A549 (cell line): ENCODE data around the gene KIAA0753. TPM values are rescaled to one million over a fixed set of nuclear protein-coding genes. Genes with fewer than 3 reads are reported as not detected.

ENCODE experiments used
- ATAC-seq, 2 experiments: fragments of 200-7000 bp in 1 of 2; fragments of >200 bp in 1 of 2; cut with Nextera tagmentation in 1 of 2; cut with Tn5 transposase in 1 of 2; 3 replicates each; pipeline versions ENCODE4 v1.8.0 to v1.9.1; 2018 to 2020; ENCODE audit warnings: mild to moderate bottlenecking in 1 of 2, moderate library complexity in 1 of 2
- CTCF ChIA-PET: fragments of 300-600 bp; sonication (Branson Sonifier 250); formaldehyde crosslinking; extraction: SDS; loops from one replicate; lab custom pipeline; 2021; ENCODE audit warnings: antibody characterized with exemption, inconsistent platforms; lab: Yijun Ruan, JAX
- POLR2A ChIA-PET: fragments of 350-600 bp; formaldehyde crosslinking; extraction: SDS; loops from one replicate; lab custom pipeline; 2021; ENCODE audit warnings: antibody characterized with exemption, inconsistent platforms; lab: Yijun Ruan, JAX
- DNase-seq, 2 experiments: peaks; one replicate each; pipeline versions ENCODE4 v3.0.0 to v3.0.0-alpha.2; 2011 to 2016; ENCODE audit warnings: low read depth in 1 of 2, low spot score in 1 of 2
- FAIRE-seq: peaks from 2 replicates; lab custom pipeline; 2011; peaks lifted over from hg19 to GRCh38; lab: Jason Lieb, UNC
- H3K27ac ChIP-seq, 2 experiments: fragments of >200 bp; sonication (Bioruptor Twin); formaldehyde crosslinking; 3 replicates each; pipeline ENCODE4 v1.5.1; 2016 to 2017
- H3K4me1 ChIP-seq: fragments of >200 bp; sonication (Bioruptor Twin); formaldehyde crosslinking; 3 replicates; pipeline ENCODE4 v1.6.1; 2016
- H3K4me2 ChIP-seq: fragments of >200 bp; sonication (Bioruptor Twin); formaldehyde crosslinking; 3 replicates; pipeline ENCODE4 v1.6.1; 2016
- H3K4me3 ChIP-seq: fragments of >200 bp; sonication (Bioruptor Twin); formaldehyde crosslinking; 3 replicates; pipeline ENCODE4 v1.5.1; 2016
- H3K9me3 ChIP-seq: fragments of >200 bp; sonication (Bioruptor Twin); formaldehyde crosslinking; 3 replicates; pipeline ENCODE4 v1.6.1; 2016
- BHLHE40 ChIP-seq: IDR thresholded peaks from 2 replicates; pipeline ENCODE4 v1.6.1; 2012; ENCODE audit warnings: low read depth, low read length, inconsistent platforms
- CBX8 ChIP-seq: fragments of 200-600 bp; sonication (generic); IDR thresholded peaks from 2 replicates; pipeline ENCODE4 v1.6.1; 2016
- CHD4 ChIP-seq: fragments of 200-600 bp; sonication (generic); IDR thresholded peaks from 2 replicates; pipeline ENCODE4 v1.6.1; 2016; ENCODE audit warnings: antibody characterized with exemption, mild to moderate bottlenecking, borderline replicate concordance
- FOSB ChIP-seq: fragments of 250-450 bp; sonication (Bioruptor Pico); IDR thresholded peaks from 2 replicates; pipeline ENCODE4 v1.5.0; 2020; ENCODE audit warnings: mild to moderate bottlenecking, moderate library complexity
- FOSL2 ChIP-seq, 2 experiments: fragments of 450-650 bp in 1 of 2; fragments of >200 bp in 1 of 2; sonication (Bioruptor Twin) in 1 of 2; formaldehyde crosslinking; IDR thresholded peaks; 2 replicates each; pipeline versions ENCODE4 v1.5.0 to v1.6.1; 2016 to 2020; ENCODE audit warnings: mild to moderate bottlenecking in 1 of 2, moderate library complexity in 1 of 2
- FOXS1 ChIP-seq: fragments of 250-450 bp; sonication (Bioruptor Pico); IDR thresholded peaks from 2 replicates; pipeline ENCODE4 v1.5.0; 2020; ENCODE audit warnings: mild to moderate bottlenecking, moderate library complexity
- GATA3 ChIP-seq: IDR thresholded peaks from 2 replicates; pipeline ENCODE4 v1.6.1; 2012; ENCODE audit warnings: borderline replicate concordance
- HDAC2 ChIP-seq: fragments of 200-600 bp; sonication (generic); IDR thresholded peaks from 2 replicates; pipeline ENCODE4 v1.6.1; 2016
- HEYL ChIP-seq: fragments of 250-450 bp; sonication (Bioruptor Pico); IDR thresholded peaks from 2 replicates; pipeline ENCODE4 v1.8.0; 2021; ENCODE audit warnings: mild to moderate bottlenecking, moderate library complexity
- HOXA7 ChIP-seq: fragments of 250-450 bp; sonication (Bioruptor Pico); IDR thresholded peaks from 2 replicates; pipeline ENCODE4 v1.5.0; 2020; ENCODE audit warnings: mild to moderate bottlenecking, moderate library complexity
- MAX ChIP-seq: IDR thresholded peaks from 2 replicates; pipeline ENCODE4 v1.6.1; 2012
- MAZ ChIP-seq: fragments of 150-350 bp; IDR thresholded peaks from 2 replicates; pipeline ENCODE4 v1.6.1; 2014; ENCODE audit warnings: antibody characterized with exemption, low read depth, low read length, borderline replicate concordance
- NFE2L2 ChIP-seq: fragments of 150-350 bp; conservative IDR thresholded peaks from 2 replicates; pipeline ENCODE4 v1.6.1; 2014; ENCODE audit warnings: low read length
- NPAS2 ChIP-seq: fragments of 250-450 bp; sonication (Bioruptor Pico); IDR thresholded peaks from 2 replicates; pipeline ENCODE4 v1.8.0; 2022; ENCODE audit warnings: mild to moderate bottlenecking, moderate library complexity, borderline replicate concordance
- PBX3 ChIP-seq: IDR thresholded peaks from 2 replicates; pipeline ENCODE4 v1.6.1; 2012
- RARB ChIP-seq: fragments of 250-450 bp; sonication (Bioruptor Pico); IDR thresholded peaks from 2 replicates; pipeline ENCODE4 v1.8.0; 2021; ENCODE audit warnings: mild to moderate bottlenecking, moderate library complexity
- RCOR1 ChIP-seq: fragments of 150-350 bp; IDR thresholded peaks from 2 replicates; pipeline ENCODE4 v1.6.1; 2014; ENCODE audit warnings: antibody characterized with exemption, low read length, low read depth
- RNF2 ChIP-seq: fragments of 200-600 bp; sonication (generic); IDR thresholded peaks from 2 replicates; pipeline ENCODE4 v1.6.1; 2016; ENCODE audit warnings: low read depth, mild to moderate bottlenecking, antibody characterized with exemption, moderate library complexity, borderline replicate concordance
- SMC3 ChIP-seq: fragments of >200 bp; sonication (Bioruptor Twin); formaldehyde crosslinking; IDR thresholded peaks from 3 replicates; pipeline ENCODE4 v1.6.1; 2018; ENCODE audit warnings: inconsistent platforms
- SREBF2 ChIP-seq: fragments of 450-650 bp; IDR thresholded peaks from 2 replicates; pipeline ENCODE4 v1.6.1; 2014; ENCODE audit warnings: mild to moderate bottlenecking, moderate library complexity
- TP53 ChIP-seq: fragments of 250-450 bp; sonication (Bioruptor Pico); IDR thresholded peaks from 2 replicates; pipeline ENCODE4 v1.5.0; 2021; ENCODE audit warnings: mild to moderate bottlenecking, moderate library complexity
- ZC3H11A ChIP-seq: fragments of 450-650 bp; IDR thresholded peaks from 2 replicates; pipeline ENCODE4 v1.6.1; 2014; ENCODE audit warnings: antibody characterized with exemption, mild to moderate bottlenecking
- WGBS: methylation state at CpG from one replicate; pipeline ENCODE4 v1.1.6; 2017; ENCODE audit errors: missing lambda C conversion rate; 5-methylcytosine and 5-hydroxymethylcytosine counted together
- polyA plus RNA-seq, 4 experiments: library from polyadenylated mRNA; depleted of rRNA in 3 of 4; stranded (reverse); fragments of >200 nt; fragmentation: RNase III in 1 of 4; extraction: RNeasy Plus Mini Kit Qiagen cat#74134 plus additional on column Dnase treatment in 1 of 4; gene quantifications; 2 replicates in 3 of 4; 3 replicates in 1 of 4; pipeline ENCODE4 v1.2.3, GENCODE V29; 2011 to 2017
- TF ChIP-seq, protein P1 (sequence below): fragments of >200 bp; sonication (Bioruptor Twin); formaldehyde crosslinking; IDR thresholded peaks from 3 replicates; pipeline ENCODE4 v1.6.1; 2016
- TF ChIP-seq, protein P2 (sequence below): fragments of 150-350 bp; IDR thresholded peaks from 2 replicates; pipeline ENCODE4 v1.6.1; 2014; ENCODE audit warnings: low read depth, mild to moderate bottlenecking, low read length
- TF ChIP-seq, protein P3 (sequence below): fragments of 250-450 bp; sonication (Bioruptor Pico); IDR thresholded peaks from 2 replicates; pipeline ENCODE4 v1.5.0; 2021; ENCODE audit warnings: mild to moderate bottlenecking, moderate library complexity, borderline replicate concordance

Gene KIAA0753
- polyA plus RNA-seq, 2 of the 4 experiments (the other 2 are of a cell fraction), result 13.6 to 15.2 TPM

DNA sequence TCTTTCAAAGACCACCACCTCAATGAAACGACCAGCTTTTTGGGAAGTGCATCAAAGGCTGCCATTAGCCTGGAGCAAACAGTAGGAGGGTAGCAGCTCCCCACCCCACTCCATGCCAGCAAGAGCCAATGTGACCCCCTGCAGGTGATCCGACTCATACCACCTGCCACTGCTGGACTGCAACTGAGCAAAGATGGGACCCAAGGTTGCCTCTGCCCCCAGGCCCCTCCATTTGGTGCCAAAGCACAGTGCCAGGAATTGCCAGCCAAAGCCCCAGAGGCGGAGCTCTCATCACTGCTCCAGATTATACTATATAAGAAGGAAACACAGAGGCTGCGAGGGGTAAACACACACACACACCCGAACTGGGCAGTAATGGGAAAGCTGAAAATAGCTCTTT lies 92.5 kb downstream of the KIAA0753 start:
- ATAC-seq, result no peak
- no peak overlapping the region; a peak in 1 of 6 replicates for H3K27ac ChIP-seq

DNA sequence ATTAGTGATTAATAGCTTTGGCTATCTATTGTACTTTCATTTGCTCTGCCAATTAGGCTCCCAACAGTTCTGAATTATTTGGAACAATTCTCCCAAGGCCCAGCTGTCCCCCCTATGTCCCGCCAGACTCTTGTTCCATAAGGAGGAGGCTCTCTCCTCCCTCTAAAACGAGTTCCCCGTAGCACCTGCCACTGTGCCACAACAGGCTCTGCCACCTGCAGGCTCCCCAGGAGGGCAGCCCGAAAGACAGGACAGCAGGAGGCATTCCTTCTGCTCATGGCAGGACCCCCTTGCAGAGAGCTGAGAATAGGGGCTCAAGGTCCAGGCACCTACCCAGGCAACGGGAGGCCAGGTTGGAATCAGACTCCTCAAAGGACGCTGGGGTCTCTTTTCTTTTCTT lies 93.2 kb downstream of the KIAA0753 start:
- POLR2A ChIA-PET, result no interaction called here

More for the DNA sequence above, 92.5 kb downstream of the KIAA0753 start:
- no peak for DNase-seq
- ChIA-PET POLR2A (no interaction called here), CTCF (interaction anchor here (0.7 to 10.9 kb wide), 8 partner anchors 21 to 366 kb away, joined by 3 to 105 read pairs (median 3); no protein-coding TSS in a partner anchor)
- Histone ChIP-seq H3K4me3 (no peak overlapping the region), H3K9me3 (no peaks in the 10 kb centered on the region), H3K4me1 (peaks cover 10% of the 10 kb centered on the region; the same call in 2 of the 3 replicates), H3K4me2 (no peak overlapping the region)
- TF ChIP-seq BHLHE40 (no peak), ZC3H11A (no peak), FOXS1 (CRISPR knock-in tag) (no peak), CBX8 (no peak), RCOR1 (no peak), FOSB (CRISPR knock-in tag) (no peak), RNF2 (no peak), GATA3 (no peak), HEYL (no peak), MAZ (no peak), HDAC2 (no peak), MAX (no peak), CHD4 (no peak), RARB (CRISPR knock-in tag) (no peak), PBX3 (no peak), SMC3 (no peak), TP53 (CRISPR knock-in tag) (no peak), NPAS2 (CRISPR knock-in tag) (no peak), HOXA7 (CRISPR knock-in tag) (no peak)
- TF ChIP-seq, protein P1, sequence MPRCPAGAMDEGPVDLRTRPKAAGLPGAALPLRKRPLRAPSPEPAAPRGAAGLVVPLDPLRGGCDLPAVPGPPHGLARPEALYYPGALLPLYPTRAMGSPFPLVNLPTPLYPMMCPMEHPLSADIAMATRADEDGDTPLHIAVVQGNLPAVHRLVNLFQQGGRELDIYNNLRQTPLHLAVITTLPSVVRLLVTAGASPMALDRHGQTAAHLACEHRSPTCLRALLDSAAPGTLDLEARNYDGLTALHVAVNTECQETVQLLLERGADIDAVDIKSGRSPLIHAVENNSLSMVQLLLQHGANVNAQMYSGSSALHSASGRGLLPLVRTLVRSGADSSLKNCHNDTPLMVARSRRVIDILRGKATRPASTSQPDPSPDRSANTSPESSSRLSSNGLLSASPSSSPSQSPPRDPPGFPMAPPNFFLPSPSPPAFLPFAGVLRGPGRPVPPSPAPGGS, result no peak
- FAIRE-seq, result no peak
- WGBS, result 60% methylated on average over 4 of the region's 5 CpGs

More for the DNA sequence above, 93.2 kb downstream of the KIAA0753 start:
- Histone ChIP-seq H3K27ac (no peak overlapping the region), H3K4me1 (peaks cover 8% of the 10 kb centered on the region; the same call in 2 of the 3 replicates), H3K9me3 (no peaks in the 10 kb centered on the region), H3K4me2 (no peak overlapping the region), H3K4me3 (no peak overlapping the region)
- TF ChIP-seq RARB (CRISPR knock-in tag) (no peak), CHD4 (no peak), HOXA7 (CRISPR knock-in tag) (no peak), FOSB (CRISPR knock-in tag) (no peak), FOSL2 (IDR thresholded peaks at IDR 0.05) (no peak), FOSL2 (CRISPR knock-in tag; IDR thresholded peaks at IDR 0.05) (no peak), BHLHE40 (no peak), SREBF2 (no peak), GATA3 (no peak), RNF2 (no peak), NFE2L2 (no peak)
- TF ChIP-seq, protein P2, sequence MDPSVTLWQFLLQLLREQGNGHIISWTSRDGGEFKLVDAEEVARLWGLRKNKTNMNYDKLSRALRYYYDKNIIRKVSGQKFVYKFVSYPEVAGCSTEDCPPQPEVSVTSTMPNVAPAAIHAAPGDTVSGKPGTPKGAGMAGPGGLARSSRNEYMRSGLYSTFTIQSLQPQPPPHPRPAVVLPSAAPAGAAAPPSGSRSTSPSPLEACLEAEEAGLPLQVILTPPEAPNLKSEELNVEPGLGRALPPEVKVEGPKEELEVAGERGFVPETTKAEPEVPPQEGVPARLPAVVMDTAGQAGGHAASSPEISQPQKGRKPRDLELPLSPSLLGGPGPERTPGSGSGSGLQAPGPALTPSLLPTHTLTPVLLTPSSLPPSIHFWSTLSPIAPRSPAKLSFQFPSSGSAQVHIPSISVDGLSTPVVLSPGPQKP, result no peak
- TF ChIP-seq, protein P3, sequence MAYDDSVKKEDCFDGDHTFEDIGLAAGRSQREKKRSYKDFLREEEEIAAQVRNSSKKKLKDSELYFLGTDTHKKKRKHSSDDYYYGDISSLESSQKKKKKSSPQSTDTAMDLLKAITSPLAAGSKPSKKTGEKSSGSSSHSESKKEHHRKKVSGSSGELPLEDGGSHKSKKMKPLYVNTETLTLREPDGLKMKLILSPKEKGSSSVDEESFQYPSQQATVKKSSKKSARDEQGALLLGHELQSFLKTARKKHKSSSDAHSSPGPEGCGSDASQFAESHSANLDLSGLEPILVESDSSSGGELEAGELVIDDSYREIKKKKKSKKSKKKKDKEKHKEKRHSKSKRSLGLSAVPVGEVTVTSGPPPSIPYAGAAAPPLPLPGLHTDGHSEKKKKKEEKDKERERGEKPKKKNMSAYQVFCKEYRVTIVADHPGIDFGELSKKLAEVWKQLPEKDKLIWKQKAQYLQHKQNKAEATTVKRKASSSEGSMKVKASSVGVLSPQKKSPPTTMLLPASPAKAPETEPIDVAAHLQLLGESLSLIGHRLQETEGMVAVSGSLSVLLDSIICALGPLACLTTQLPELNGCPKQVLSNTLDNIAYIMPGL (CRISPR knock-in tag), result no peak
- CTCF ChIA-PET, result interaction anchor here (0.6 to 10.9 kb wide), 4 partner anchors 21 to 421 kb away, joined by 3 to 105 read pairs (median 4); no protein-coding TSS in a partner anchor
- 73% methylated on average over 6 of the region's 6 CpGs for WGBS
- DNase-seq (no peak), ATAC-seq (no peak), FAIRE-seq (no peak)
